Neuronal stem cell (in vitro differentiated cells): ENCODE results near the gene CBL. TPM values are rescaled to one million over a fixed set of nuclear protein-coding genes. Genes with fewer than 3 reads are reported as not detected.

Source experiments
- small RNA-seq: library from polyadenylated mRNA; stranded (forward); fragments of <200 nt; extraction: miRNeasy Mini kit (QIAGEN cat#:217004); gene quantifications from one replicate; pipeline ENCODE3, GENCODE V24; 2013; ENCODE audit not compliant: insufficient read depth

The CBL gene

Small RNAs within 50 kb of the gene (small RNA-seq; reads per million reads assigned to genes)
- gene RF01225 (not detected), gene RNU6-262P (not detected)
